Activated T-cell treated with anti-CD3 and anti-CD28 coated beads, Interleukin-2, amount 50 U/mL, for 48 hours (primary cell): ENCODE results near the gene TTC27.
"Not testable (repeated sequence)": the region's sequence is repeated elsewhere in the genome, so short reads cannot be mapped to it uniquely, and the experiment has no call there.

Source experiments
- DNase-seq, 2 experiments: peaks; one replicate each; pipeline ENCODE4 v3.0.0-alpha.2; 2020

The TTC27 gene

GRCh38 chr2:32627814-32628579 is at the start of gene TTC27:
TSS of gene TTC27 (plus strand) at chr2:32628050. CDS start at chr2:32628293, 243 bp downstream.
- DNase-seq = peak; percentile 98

- DNase-seq = no peak
Observed at GRCh38 chr2:32591669-32592463, 36.0 kb upstream of the TTC27 start.

GRCh38 chr2:32594573-32594972 is 33.3 kb upstream of the TTC27 start:
- no peak for DNase-seq

- no peak for DNase-seq
Observed at GRCh38 chr2:32611366-32611765, 16.5 kb upstream of the TTC27 start.

- no peak for DNase-seq
Observed at GRCh38 chr2:32611771-32612170, 16.1 kb upstream of the TTC27 start.

- no peak for DNase-seq
Observed at GRCh38 chr2:32614084-32614483, 13.8 kb upstream of the TTC27 start.

- no peak for DNase-seq
Observed at GRCh38 chr2:32617599-32618189, 10.2 kb upstream of the TTC27 start.

GRCh38 chr2:32622570-32623310 is 5.1 kb upstream of the TTC27 start:
- DNase-seq = no peak

- DNase-seq = no peak
Observed at GRCh38 chr2:32623311-32623706, 4.5 kb upstream of the TTC27 start.

GRCh38 chr2:32624812-32625211 is 3.0 kb upstream of the TTC27 start:
- DNase-seq = no peak

GRCh38 chr2:32626639-32627221 is 1.1 kb upstream of the TTC27 start:
- DNase-seq = no peak

- no peak for DNase-seq
Observed at GRCh38 chr2:32627441-32627813, 423 bp upstream of the TTC27 start.

- peak; percentile 49 to 55 for DNase-seq
Observed at GRCh38 chr2:32632089-32632488, 4.2 kb downstream of the TTC27 start.

- DNase-seq = no peak
Observed at GRCh38 chr2:32633040-32633439, 5.2 kb downstream of the TTC27 start.

GRCh38 chr2:32638548-32638947 is 10.7 kb downstream of the TTC27 start:
- DNase-seq = not testable (repeated sequence)

GRCh38 chr2:32641180-32641579 is 13.3 kb downstream of the TTC27 start:
- no peak for DNase-seq

- no peak for DNase-seq
Observed at GRCh38 chr2:32647180-32647651, 19.4 kb downstream of the TTC27 start.

GRCh38 chr2:32652555-32653209 is 24.8 kb downstream of the TTC27 start:
- DNase-seq = no peak

GRCh38 chr2:32656069-32656468 is 28.2 kb downstream of the TTC27 start:
- DNase-seq = no peak

- no peak for DNase-seq
Observed at GRCh38 chr2:32663864-32664263, 36.0 kb downstream of the TTC27 start.

- DNase-seq = no peak
Observed at GRCh38 chr2:32666704-32667103, 38.9 kb downstream of the TTC27 start.

GRCh38 chr2:32668254-32668653 is 40.4 kb downstream of the TTC27 start:
- DNase-seq = no peak
